ENCODE data around the gene PCBP3.

GRCh38 chr21:45821315-45821962, 177.9 kb downstream of the PCBP3 start:
- TF ChIP-seq ZNF274 (IDR thresholded peaks at IDR 0.05; ENCODE audit: low read depth, low read length), result no peak
- TF ChIP-seq SUZ12 (IDR thresholded peaks at IDR 0.05; ENCODE audit: extremely low read depth, insufficient read depth, insufficient read length), result no peak
- TF ChIP-seq YY1 (IDR thresholded peaks at IDR 0.05; ENCODE audit: insufficient read depth, insufficient read length), result no peak
